ENCODE results near the gene TP53I13. TPM values are rescaled to one million over a fixed set of nuclear protein-coding genes. Genes with fewer than 3 reads are reported as not detected.

TP53I13 gene
- total and polyA plus RNA-seq, 12 donors, result 24.0 to 106 (median 34.4) TPM

- TF ChIP-seq CTCF (IDR thresholded peaks at IDR 0.05), result no peak
- Histone ChIP-seq H3K9me3 (no peaks in the 10 kb centered on the region), H3K27me3 (no peaks in the 10 kb centered on the region), H3K36me3 (peaks cover 0 to 50% (median 30%) of the 10 kb centered on the region in 9 donors), H3K4me3 (peak overlapping the region in 9 of 10 donors; percentile 20 to 50 (median 40)), H3K27ac (peak overlapping the region in 9 of 10 donors; percentile 56 to 76 (median 69)), H3K4me1 (peaks cover 14 to 56% (median 39%) of the 10 kb centered on the region in 9 donors)
- intact Hi-C loops (cut with DNase I), result loop anchor here in 1 of 10 donors (10.0 kb wide), 1 partner anchor 53 kb away; the partner anchor contains the start of gene CORO6
- ATAC-seq (peak; percentile 5 to 48 (median 13)), DNase-seq (peak; percentile 11 to 44)
- 38% methylated on average over 29 to 30 of the region's 30 CpGs for WGBS, 2 donors
Observed at GRCh38 chr17:29571883-29572681, 3.6 kb downstream of the TP53I13 start.

- Histone ChIP-seq H3K9me3 (no peaks in the 10 kb centered on the region), H3K36me3 (peaks cover 3 to 58% (median 37%) of the 10 kb centered on the region in 9 donors), H3K27me3 (no peaks in the 10 kb centered on the region), H3K4me1 (peaks cover 14 to 58% (median 36%) of the 10 kb centered on the region in 9 donors), H3K27ac (peak overlapping the region in 9 of 10 donors; percentile 56 to 76 (median 69)), H3K4me3 (peak overlapping the region in 9 of 10 donors; percentile 20 to 50 (median 40))
- intact Hi-C loops (cut with DNase I), result loop anchor here in 1 of 10 donors (10.0 kb wide), 1 partner anchor 52 kb away; the partner anchor contains the start of gene CORO6
- DNase-seq, result peak; percentile 72 to 78
- WGBS, 2 donors, result 14 to 19% methylated on average over 54 to 62 of the region's 62 CpGs
- ATAC-seq, result peak; percentile 37 to 68 (median 62)
- TF ChIP-seq CTCF (IDR thresholded peaks at IDR 0.05), result peak; percentile 67 to 91 (median 81)
Observed at GRCh38 chr17:29572691-29573557, 4.4 kb downstream of the TP53I13 start.

GRCh38 chr17:29573558-29573869 is 5.0 kb downstream of the TP53I13 start:
- H3K27ac ChIP-seq, result peak overlapping the region in 1 of 10 donors; percentile 71
- 86 to 90% methylated on average over 6 of the region's 6 CpGs for WGBS, 2 donors
- TF ChIP-seq CTCF (IDR thresholded peaks at IDR 0.05), result no peak
- H3K4me1 ChIP-seq, result peaks cover 14 to 57% (median 36%) of the 10 kb centered on the region in 9 donors
- no peaks in the 10 kb centered on the region for H3K9me3 ChIP-seq
- DNase-seq, result no peak
- H3K27me3 ChIP-seq, result no peaks in the 10 kb centered on the region
- peaks cover 3 to 64% (median 37%) of the 10 kb centered on the region in 9 donors for H3K36me3 ChIP-seq
- no peak for ATAC-seq
- no peak overlapping the region for H3K4me3 ChIP-seq
- intact Hi-C loops (cut with DNase I), result loop anchor here in 1 of 10 donors (10.0 kb wide), 1 partner anchor 51 kb away; the partner anchor contains the start of gene CORO6

Measured in heart right ventricle (tissue), 16 donors.